Tibial nerve (tissue), 4 donors: ENCODE data around the gene TXN.

Experiments used
- CTCF ChIP-seq, 5 experiments: fragments of 200-600 bp in 3 of 5; fragments of 450-650 bp in 2 of 5; sonication (generic) in 3 of 5; IDR thresholded peaks; one replicate each; pipeline ENCODE4 v1.5.1; 2016 to 2019; ENCODE audit warnings: antibody characterized with exemption in 5 of 5, mild to moderate bottlenecking in 3 of 5, moderate library complexity in 2 of 5
- EP300 ChIP-seq, 2 donors: sonication (generic); formaldehyde crosslinking; IDR thresholded peaks; one replicate each; pipeline ENCODE4 v1.6.1; 2017; ENCODE audit warnings: antibody characterized with exemption in 2 of 2, mild to moderate bottlenecking in 1 of 2
- POLR2A ChIP-seq, 2 donors: fragments of 450-650 bp; IDR thresholded peaks; one replicate each; pipeline ENCODE4 v1.6.1; 2017; ENCODE audit warnings: antibody characterized with exemption in 2 of 2, mild to moderate bottlenecking in 2 of 2, moderate library complexity in 2 of 2

GRCh38 chr9:110213413-110214044 lies 42.8 kb downstream of the TXN start:
- TF ChIP-seq CTCF (IDR thresholded peaks at IDR 0.05) (no peak), EP300 (IDR thresholded peaks at IDR 0.05) (no peak), POLR2A (IDR thresholded peaks at IDR 0.05) (no peak)
